B cell (primary cell): ENCODE data around the gene MKRN2.

Experiments used
- EZH2 ChIP-seq: IDR thresholded peaks from 2 replicates; pipeline ENCODE4 v1.6.1; 2012; ENCODE audit warnings: borderline replicate concordance, low read depth, mild to moderate bottlenecking, moderate library complexity, low read length; ENCODE audit not compliant: insufficient read depth, poor library complexity, severe bottlenecking
- TF ChIP-seq, protein P1 (sequence below): fragments of 200-600 bp; IDR thresholded peaks from one replicate; pipeline ENCODE4 v1.8.0; 2022; ENCODE audit warnings: antibody characterized with exemption, mild to moderate bottlenecking

DNA sequence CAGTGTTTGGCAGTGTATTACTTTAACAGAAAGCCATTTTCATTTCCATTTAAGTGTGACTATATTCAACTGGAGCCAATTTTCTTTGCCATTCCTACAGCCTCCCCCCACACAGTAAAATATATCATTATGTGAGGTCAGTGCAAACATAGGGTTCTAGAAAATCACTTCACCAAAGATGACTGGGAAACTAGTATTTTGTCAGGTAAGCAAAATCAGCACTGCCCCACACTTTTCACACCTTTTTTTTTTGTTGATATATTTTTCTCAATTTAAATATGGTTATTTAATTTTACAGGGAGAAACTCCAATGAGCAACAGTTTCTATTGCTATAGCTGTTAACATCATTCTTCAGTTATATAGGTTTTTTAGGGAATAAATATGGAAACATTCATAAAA, 41.3 kb upstream of the MKRN2 start:
- TF ChIP-seq, protein P1, sequence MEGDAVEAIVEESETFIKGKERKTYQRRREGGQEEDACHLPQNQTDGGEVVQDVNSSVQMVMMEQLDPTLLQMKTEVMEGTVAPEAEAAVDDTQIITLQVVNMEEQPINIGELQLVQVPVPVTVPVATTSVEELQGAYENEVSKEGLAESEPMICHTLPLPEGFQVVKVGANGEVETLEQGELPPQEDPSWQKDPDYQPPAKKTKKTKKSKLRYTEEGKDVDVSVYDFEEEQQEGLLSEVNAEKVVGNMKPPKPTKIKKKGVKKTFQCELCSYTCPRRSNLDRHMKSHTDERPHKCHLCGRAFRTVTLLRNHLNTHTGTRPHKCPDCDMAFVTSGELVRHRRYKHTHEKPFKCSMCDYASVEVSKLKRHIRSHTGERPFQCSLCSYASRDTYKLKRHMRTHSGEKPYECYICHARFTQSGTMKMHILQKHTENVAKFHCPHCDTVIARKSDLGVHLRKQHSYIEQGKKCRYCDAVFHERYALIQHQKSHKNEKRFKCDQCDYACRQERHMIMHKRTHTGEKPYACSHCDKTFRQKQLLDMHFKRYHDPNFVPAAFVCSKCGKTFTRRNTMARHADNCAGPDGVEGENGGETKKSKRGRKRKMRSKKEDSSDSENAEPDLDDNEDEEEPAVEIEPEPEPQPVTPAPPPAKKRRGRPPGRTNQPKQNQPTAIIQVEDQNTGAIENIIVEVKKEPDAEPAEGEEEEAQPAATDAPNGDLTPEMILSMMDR: no peak
- TF ChIP-seq EZH2: no peak
